Nephron (organoid): ENCODE results near the gene ZNF266.
A peak's percentile ranks its signal among the peaks of the same experiment; 100 is the strongest.

Experiments
- H3K27ac Mint-ChIP-seq, 3 experiments: 2 replicates each; pipeline ENCODE4 v1.8.0; 2020; ENCODE audit warnings: mixed read lengths in 3 of 3, mild to moderate bottlenecking in 2 of 3, moderate library complexity in 1 of 3
- H3K27me3 Mint-ChIP-seq: 2 replicates; pipeline ENCODE4 v1.8.0; 2021; ENCODE audit warnings: low read depth, mild to moderate bottlenecking, moderate library complexity, mixed read lengths
- H3K36me3 Mint-ChIP-seq: 2 replicates; pipeline ENCODE4 v1.8.0; 2020; ENCODE audit warnings: low read depth, mixed read lengths
- H3K4me1 Mint-ChIP-seq: 2 replicates; pipeline ENCODE4 v1.8.0; 2020; ENCODE audit warnings: mixed read lengths
- H3K4me3 Mint-ChIP-seq, 3 experiments: 2 replicates each; pipeline ENCODE4 v1.8.0; 2020; ENCODE audit warnings: mild to moderate bottlenecking in 3 of 3, mixed read lengths in 3 of 3, moderate library complexity in 2 of 3
- H3K9me3 Mint-ChIP-seq: 2 replicates; pipeline ENCODE4 v1.8.0; 2020; ENCODE audit warnings: mixed read lengths
- CTCF ChIP-seq, 3 experiments: fragments of 200-600 bp; sonication (generic); IDR thresholded peaks; one replicate each; pipeline ENCODE4 v1.5.0; 2021; ENCODE audit warnings: antibody characterized with exemption in 3 of 3; ENCODE audit not compliant: unreplicated experiment in 3 of 3

ZNF266 gene

GRCh38 chr19:9456018-9456689, 20.8 kb upstream of the ZNF266 start:
- Mint-ChIP-seq H3K4me1 (no peaks in the 10 kb centered on the region), H3K9me3 (peaks cover 94% of the 10 kb centered on the region), H3K36me3 (peaks cover 44% of the 10 kb centered on the region), H3K27me3 (no peaks in the 10 kb centered on the region), H3K27ac (no peak overlapping the region), H3K4me3 (no peak overlapping the region)
- TF ChIP-seq CTCF (IDR thresholded peaks at IDR 0.05; ENCODE audit: unreplicated experiment in 3 of 3): no peak

GRCh38 chr19:9453953-9454352, 18.6 kb upstream of the ZNF266 start:
- peaks cover 35% of the 10 kb centered on the region for H3K36me3 Mint-ChIP-seq
- H3K4me1 Mint-ChIP-seq: no peaks in the 10 kb centered on the region
- no peak overlapping the region for H3K4me3 Mint-ChIP-seq
- peaks cover 88% of the 10 kb centered on the region for H3K9me3 Mint-ChIP-seq
- no peak overlapping the region for H3K27ac Mint-ChIP-seq
- no peak for TF ChIP-seq CTCF (IDR thresholded peaks at IDR 0.05; ENCODE audit: unreplicated experiment in 3 of 3)
- peaks cover under 1% of the 10 kb centered on the region for H3K27me3 Mint-ChIP-seq

- Mint-ChIP-seq H3K27me3 (peaks cover 3% of the 10 kb centered on the region), H3K9me3 (peaks cover 73% of the 10 kb centered on the region), H3K4me1 (no peaks in the 10 kb centered on the region), H3K27ac (no peak overlapping the region), H3K36me3 (peaks cover 82% of the 10 kb centered on the region), H3K4me3 (no peak overlapping the region)
- TF ChIP-seq CTCF (IDR thresholded peaks at IDR 0.05; ENCODE audit: unreplicated experiment in 3 of 3): no peak
These were observed 9.7 kb upstream of the ZNF266 start for GRCh38 chr19:9445037-9445436.

GRCh38 chr19:9436358-9436757, 985 bp upstream of the ZNF266 start:
- peak overlapping the region; percentile 93 to 97 (median 96) for H3K4me3 Mint-ChIP-seq
- peaks cover 22% of the 10 kb centered on the region for H3K4me1 Mint-ChIP-seq
- peak overlapping the region; percentile 94 to 98 (median 96) for H3K27ac Mint-ChIP-seq
- H3K9me3 Mint-ChIP-seq: peaks cover 25% of the 10 kb centered on the region
- peaks cover 72% of the 10 kb centered on the region for H3K36me3 Mint-ChIP-seq
- no peaks in the 10 kb centered on the region for H3K27me3 Mint-ChIP-seq
- no peak for TF ChIP-seq CTCF (IDR thresholded peaks at IDR 0.05; ENCODE audit: unreplicated experiment in 3 of 3)

- peak overlapping the region; percentile 28 to 60 (median 43) for H3K4me3 Mint-ChIP-seq
- TF ChIP-seq CTCF (IDR thresholded peaks at IDR 0.05; ENCODE audit: unreplicated experiment in 3 of 3): peak in 2 of 3 experiments; percentile 9 to 35
- H3K9me3 Mint-ChIP-seq: peaks cover 3% of the 10 kb centered on the region
- H3K4me1 Mint-ChIP-seq: peaks cover 22% of the 10 kb centered on the region
- peaks cover 82% of the 10 kb centered on the region for H3K36me3 Mint-ChIP-seq
- no peak overlapping the region for H3K27ac Mint-ChIP-seq
- no peaks in the 10 kb centered on the region for H3K27me3 Mint-ChIP-seq
These were observed 3.9 kb downstream of the ZNF266 start for GRCh38 chr19:9431475-9431874.

- Mint-ChIP-seq H3K4me1 (peaks cover 12% of the 10 kb centered on the region), H3K36me3 (peaks cover 90% of the 10 kb centered on the region), H3K4me3 (no peak overlapping the region), H3K27ac (no peak overlapping the region), H3K9me3 (peaks cover 1% of the 10 kb centered on the region), H3K27me3 (no peaks in the 10 kb centered on the region)
- no peak for TF ChIP-seq CTCF (IDR thresholded peaks at IDR 0.05; ENCODE audit: unreplicated experiment in 3 of 3)
These were observed 4.9 kb downstream of the ZNF266 start for GRCh38 chr19:9430444-9430843.
